MG63 (cell line): Measurements from ENCODE around the gene CCDC40. TPM values are rescaled to one million over a fixed set of nuclear protein-coding genes. Genes with fewer than 3 reads are reported as not detected.

ENCODE experiments used
- DNase-seq: peaks from one replicate; pipeline ENCODE4 v3.0.0-alpha.2; 2020
- H3K27me3 ChIP-seq: fragments of 250-450 bp; sonication (Bioruptor Pico); 2 replicates; pipeline ENCODE4 v1.5.1; 2020; ENCODE audit warnings: mild to moderate bottlenecking, moderate library complexity
- H3K36me3 ChIP-seq: fragments of 250-450 bp; sonication (Bioruptor Pico); 2 replicates; pipeline ENCODE4 v1.5.1; 2020; ENCODE audit warnings: mild to moderate bottlenecking, moderate library complexity
- H3K4me3 ChIP-seq: fragments of 250-450 bp; sonication (Bioruptor Pico); 2 replicates; pipeline ENCODE4 v1.5.1; 2020; ENCODE audit warnings: mild to moderate bottlenecking, moderate library complexity
- H3K9me3 ChIP-seq: fragments of 250-450 bp; sonication (Bioruptor Pico); 2 replicates; pipeline ENCODE4 v1.5.1; 2020; ENCODE audit warnings: mild to moderate bottlenecking, moderate library complexity
- total RNA-seq: library from RNA; depleted of rRNA; stranded (reverse); fragments of >200 nt; shearing (Covaris generic); gene quantifications from 2 replicates; pipeline ENCODE4 v1.2.3, GENCODE V29; 2014; ENCODE audit warnings: low replicate concordance

The CCDC40 gene
- total RNA-seq, 1 experiment from 2014 or later = 9.7 TPM

DNA sequence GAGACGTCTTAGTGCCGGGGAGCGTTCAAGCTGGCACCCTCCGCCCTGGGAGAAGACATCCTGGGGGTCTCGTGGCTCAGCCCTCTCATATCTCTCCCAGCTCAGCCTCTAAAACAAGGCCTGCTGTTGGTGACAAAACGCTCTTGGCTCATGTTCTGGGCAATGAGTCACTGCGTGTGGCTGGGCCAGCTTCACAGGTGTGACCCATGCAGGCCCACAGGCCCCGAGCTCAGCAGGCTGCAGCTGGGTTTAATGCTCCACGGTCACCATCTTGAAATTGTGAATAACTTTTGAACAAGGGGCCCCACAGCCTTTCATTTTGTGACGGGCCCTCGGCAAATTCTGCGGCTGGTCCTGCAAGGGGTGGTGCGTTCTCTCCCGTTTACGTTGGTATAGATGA, 87.3 kb downstream of the CCDC40 start:
- peak; percentile 39 for DNase-seq
- no peak overlapping the region for H3K4me3 ChIP-seq
- H3K9me3 ChIP-seq = no peaks in the 10 kb centered on the region
- no peaks in the 10 kb centered on the region for H3K36me3 ChIP-seq
- H3K27me3 ChIP-seq = no peaks in the 10 kb centered on the region

DNA sequence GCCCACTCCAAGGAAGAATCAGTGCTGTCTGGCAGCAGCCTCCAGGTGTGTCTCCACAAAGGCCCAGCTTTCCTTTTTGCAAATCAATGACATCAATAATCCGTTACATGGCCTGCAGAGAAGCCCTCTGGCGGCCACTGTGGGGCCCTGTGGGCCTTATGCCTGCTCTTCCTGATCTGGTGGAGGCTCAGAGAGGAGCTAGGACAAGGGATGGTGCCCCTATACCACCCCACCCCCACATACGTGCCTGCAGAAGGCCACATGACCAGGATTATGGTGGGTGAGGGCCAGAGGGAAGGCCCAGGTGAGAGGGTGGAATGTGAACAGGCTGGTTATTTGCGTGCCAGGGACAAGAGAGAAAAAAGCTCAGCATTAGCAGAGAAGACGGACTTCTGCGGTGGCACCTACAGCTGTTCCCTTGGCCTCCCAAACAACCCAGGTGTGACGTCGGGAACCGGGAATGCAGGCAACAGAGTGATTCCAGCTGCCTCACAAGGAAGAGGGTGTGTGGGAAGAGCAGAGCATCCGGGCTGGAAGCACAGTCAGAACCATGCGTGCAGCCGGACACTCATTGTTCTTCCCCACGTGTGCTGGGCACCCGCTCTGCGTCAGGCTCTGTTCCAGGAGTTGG, 88.0 kb downstream of the CCDC40 start:
- DNase-seq = no peak
- no peaks in the 10 kb centered on the region for H3K27me3 ChIP-seq
- no peaks in the 10 kb centered on the region for H3K9me3 ChIP-seq
- H3K36me3 ChIP-seq = no peaks in the 10 kb centered on the region
- no peak overlapping the region for H3K4me3 ChIP-seq

DNA sequence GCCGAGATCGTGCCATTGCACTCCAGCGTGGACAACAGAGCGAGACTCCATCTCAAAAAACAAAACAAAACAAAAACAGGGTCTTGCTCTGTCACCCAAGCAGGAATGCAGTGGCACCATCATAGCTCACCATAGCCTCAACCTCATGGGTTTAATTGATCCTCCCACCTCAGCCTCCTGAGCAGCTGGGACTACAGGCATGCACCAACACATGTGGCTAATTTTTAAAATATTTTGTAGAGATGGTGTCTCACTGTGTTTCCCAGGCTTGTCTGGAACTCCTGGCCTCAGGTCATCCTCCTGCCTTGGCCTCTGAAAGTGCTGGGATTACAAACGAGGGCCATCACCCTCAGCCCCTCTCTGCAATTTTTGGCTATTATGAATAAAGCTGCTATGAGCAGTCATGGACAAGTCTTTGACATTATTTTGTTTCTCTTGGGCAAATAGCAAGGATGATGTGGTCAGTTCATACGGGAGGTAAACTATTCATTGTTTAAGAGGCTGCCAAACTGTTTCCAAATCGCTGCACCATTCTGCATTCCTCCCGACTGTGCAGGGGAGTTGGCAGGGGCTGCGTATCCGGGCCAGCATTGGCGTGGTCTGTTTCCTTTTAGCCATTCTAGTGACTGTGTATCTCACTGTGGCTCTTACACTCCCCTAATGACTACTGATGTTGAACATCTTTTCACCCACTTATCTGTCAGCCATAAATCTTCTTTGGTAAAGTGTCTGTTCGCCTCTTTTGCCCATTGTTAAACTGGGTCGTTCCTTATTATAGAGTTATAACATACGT, 89.4 kb downstream of the CCDC40 start:
- Histone ChIP-seq H3K9me3 (no peaks in the 10 kb centered on the region), H3K36me3 (no peaks in the 10 kb centered on the region), H3K27me3 (no peaks in the 10 kb centered on the region; the same call in 1 of the 2 replicates), H3K4me3 (no peak overlapping the region)
- peak; percentile 90 for DNase-seq

DNA sequence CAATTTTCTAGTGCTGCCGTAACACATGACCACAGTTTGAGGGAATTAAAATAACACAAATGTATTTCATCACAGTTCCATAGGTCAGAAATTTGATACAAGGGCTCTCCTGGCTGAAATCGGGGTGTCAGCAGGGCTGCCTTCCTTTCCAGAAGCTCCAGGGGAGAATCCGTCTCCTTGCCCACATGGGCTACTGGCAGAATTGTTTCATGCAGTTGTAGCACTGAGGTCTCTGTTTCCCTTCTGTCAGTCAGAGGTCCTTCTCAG, 89.9 kb downstream of the CCDC40 start:
- no peaks in the 10 kb centered on the region for H3K36me3 ChIP-seq
- DNase-seq = no peak
- no peak overlapping the region for H3K4me3 ChIP-seq
- no peaks in the 10 kb centered on the region for H3K9me3 ChIP-seq
- no peaks in the 10 kb centered on the region; the same call in 1 of the 2 replicates for H3K27me3 ChIP-seq

DNA sequence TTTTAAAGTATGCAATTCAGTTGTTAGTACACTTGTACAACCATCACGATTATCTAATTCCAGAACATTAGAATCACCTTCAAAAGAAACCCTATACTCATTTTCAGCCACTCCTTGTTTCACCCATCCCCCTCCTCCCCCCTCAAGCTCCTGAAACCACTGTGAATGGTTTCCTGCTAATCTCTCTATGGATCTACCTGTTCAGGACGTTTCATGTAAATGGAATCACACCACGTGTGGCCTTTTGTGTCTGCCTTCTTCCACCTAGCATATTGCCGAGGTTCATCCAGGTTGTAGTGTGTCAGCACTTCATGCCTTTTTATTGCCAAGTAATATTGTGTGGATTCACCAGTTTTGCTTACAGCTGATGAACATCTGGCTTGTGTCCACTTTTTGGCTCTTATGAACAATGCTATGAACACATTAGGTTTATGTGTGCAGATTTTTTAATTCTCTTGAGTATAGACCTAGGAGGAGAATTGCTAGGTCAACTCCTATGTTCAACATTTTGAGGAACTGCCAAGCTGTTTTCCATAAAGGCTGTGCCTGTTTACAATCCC, 92.6 kb downstream of the CCDC40 start:
- Histone ChIP-seq H3K4me3 (no peak overlapping the region), H3K27me3 (no peaks in the 10 kb centered on the region; the same call in 1 of the 2 replicates), H3K9me3 (no peaks in the 10 kb centered on the region), H3K36me3 (peaks cover 12% of the 10 kb centered on the region)
- DNase-seq = no peak

DNA sequence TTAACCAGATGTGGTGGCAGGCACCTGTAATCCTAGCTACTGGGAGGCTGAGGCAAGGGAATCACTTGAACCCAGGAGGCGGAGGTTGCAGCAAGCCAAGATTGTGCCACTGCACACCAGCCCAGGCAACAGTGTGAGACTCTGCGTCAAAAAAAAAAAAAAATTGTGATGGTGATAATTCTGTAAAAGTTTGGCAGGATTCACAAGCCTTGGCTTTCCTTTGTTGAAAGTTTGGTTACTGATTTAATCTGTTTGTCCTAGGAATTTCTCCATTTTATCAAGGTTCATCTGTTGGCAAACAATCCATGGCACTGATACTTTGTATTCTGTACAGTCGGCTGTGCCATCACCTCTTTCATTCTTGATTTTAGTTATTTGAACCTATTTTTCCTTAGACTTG, 94.5 kb downstream of the CCDC40 start:
- Histone ChIP-seq H3K27me3 (no peaks in the 10 kb centered on the region; the same call in 1 of the 2 replicates), H3K4me3 (no peak overlapping the region), H3K36me3 (peaks cover 31% of the 10 kb centered on the region), H3K9me3 (no peaks in the 10 kb centered on the region)
- DNase-seq = no peak

DNA sequence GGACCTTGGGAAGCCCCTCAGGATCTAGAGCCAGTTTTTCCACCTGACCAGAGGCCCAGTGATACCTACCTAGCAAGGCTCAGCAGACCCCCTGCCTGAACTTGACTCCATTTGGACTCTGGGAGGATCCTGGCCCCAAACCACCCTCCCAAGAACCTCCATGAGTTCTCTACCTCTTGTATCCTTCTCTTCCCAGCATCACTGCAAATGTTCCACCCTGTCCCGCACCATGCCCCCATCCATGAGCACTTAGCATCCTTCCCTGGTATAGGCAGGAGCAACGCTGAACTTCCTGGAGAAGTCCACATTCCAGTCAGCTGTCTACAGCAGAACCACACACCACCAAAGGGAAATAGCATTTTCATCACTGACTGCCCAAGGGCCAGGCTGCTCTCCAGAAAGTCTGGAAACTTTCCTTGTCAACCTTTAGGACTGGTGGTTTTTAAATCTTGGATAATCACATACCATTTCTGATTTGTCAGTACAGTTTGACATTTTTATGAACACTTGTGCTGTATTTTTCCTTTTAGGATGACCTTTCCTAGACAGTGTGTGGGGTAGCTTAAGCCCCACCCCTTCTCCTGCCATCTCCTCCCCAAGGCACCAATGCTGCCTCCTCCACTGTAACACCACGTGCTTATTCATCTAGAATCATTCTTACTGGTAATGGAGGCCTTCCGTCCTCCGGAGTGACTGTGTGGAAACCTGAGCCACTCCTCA, 96.6 kb downstream of the CCDC40 start:
- Histone ChIP-seq H3K36me3 (peaks cover 51% of the 10 kb centered on the region), H3K4me3 (no peak overlapping the region), H3K9me3 (no peaks in the 10 kb centered on the region), H3K27me3 (no peaks in the 10 kb centered on the region; the same call in 1 of the 2 replicates)
- no peak for DNase-seq

DNA sequence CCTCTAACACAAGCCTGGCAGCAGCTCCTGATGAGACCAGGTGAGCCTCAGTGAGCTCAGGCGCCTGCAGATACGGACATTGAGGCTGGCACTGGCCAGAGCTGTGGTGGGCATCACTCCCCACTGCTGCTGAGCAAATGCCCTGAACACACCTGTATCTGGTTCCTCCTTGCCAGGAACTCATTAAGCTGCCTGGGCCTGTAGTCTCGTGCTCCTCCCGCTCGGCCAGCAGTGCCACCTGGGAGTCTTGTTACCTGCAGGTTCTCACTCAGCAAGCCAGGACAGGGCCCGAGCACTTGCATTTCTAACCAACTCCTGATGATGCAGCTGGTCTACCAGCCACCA, 97.2 kb downstream of the CCDC40 start:
- no peak for DNase-seq
- Histone ChIP-seq H3K4me3 (no peak overlapping the region), H3K36me3 (peaks cover 57% of the 10 kb centered on the region), H3K9me3 (no peaks in the 10 kb centered on the region), H3K27me3 (no peaks in the 10 kb centered on the region; the same call in 1 of the 2 replicates)

DNA sequence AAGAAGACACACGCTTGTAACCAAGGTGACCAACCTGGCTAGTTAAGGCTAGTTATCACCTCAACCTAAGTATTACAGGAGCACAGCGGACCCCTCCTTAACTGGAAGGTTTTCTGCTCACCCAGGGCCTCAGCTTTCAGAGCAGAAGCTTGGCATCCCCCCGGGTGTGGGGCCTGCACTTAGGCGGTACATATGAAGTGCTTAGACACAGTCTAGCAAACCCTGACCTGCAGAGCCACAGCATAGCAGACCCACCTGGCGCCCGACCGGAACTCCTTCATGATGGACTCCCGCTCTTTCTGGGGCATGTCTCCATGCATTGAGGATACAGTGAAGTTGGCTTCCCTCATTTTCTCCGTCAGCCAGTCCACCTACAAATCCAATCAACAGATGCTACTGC, 100.7 kb downstream of the CCDC40 start:
- H3K36me3 ChIP-seq = peaks cover 92% of the 10 kb centered on the region

DNA sequence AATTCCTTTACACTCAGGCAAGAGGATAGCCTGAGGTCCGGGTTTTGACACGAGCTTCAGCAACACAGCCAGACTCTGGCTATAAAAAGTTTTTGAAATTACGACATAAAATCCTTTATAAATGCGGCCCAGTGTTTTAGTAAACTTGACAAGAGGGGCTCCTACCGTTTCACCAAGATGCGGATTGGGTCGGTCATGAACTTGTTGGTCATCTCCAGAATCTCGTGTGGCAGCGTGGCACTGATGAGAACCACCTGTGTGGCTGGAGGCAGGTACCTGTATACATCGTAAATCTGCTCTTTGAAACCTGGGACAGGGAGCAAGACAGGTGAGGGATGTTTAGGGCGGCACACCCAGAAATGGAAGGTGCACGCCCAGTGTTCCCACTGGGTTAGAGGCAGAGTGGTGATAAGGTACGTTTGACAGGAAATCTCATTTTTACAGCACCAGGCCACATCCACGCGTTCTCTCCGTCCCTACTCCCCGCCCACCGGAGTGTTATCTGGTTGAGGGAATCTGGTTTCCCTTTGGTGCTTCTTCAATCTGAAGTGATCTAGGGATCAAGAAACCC, 102.5 kb downstream of the CCDC40 start:
- Histone ChIP-seq H3K36me3 (peaks cover 100% of the 10 kb centered on the region), H3K9me3 (no peaks in the 10 kb centered on the region), H3K27me3 (no peaks in the 10 kb centered on the region), H3K4me3 (no peak overlapping the region)
- DNase-seq = no peak

More for the DNA sequence above, 100.7 kb downstream of the CCDC40 start:
- no peaks in the 10 kb centered on the region for H3K9me3 ChIP-seq
- no peak for DNase-seq
- H3K27me3 ChIP-seq = no peaks in the 10 kb centered on the region
- H3K4me3 ChIP-seq = no peak overlapping the region

DNA sequence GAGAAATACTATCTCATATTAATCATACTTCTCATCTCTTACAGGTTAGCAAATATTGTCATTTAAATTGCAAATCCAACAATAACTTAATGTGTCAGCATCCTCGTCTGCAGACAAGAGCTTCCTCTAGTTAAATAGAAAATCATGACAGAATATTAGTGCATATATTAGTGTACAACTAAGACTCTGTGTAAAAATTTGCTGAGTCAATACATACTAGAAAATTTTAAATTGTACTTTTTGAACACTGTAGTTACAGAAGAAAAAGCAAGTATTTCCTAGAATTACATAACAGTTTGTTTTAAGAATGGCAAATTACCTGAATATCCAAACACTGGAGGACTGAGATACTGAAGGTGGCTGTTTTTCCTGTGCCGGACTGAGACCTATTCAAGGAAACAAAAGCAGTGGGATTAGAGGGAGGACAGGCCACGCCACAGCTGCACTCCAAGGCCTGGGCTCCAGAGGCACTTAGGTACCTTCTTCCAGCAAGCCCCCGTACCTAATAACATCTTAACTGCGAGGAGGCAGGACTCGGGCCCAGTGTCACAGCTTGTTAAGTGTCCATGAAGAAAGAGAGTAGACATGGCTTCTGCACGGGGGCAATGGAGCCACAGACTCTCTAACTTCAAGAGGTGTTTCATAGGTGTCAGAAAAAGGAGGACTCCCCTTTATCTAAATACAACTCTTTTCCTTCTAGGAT, 105.2 kb downstream of the CCDC40 start:
- DNase-seq = no peak
- peaks cover 98% of the 10 kb centered on the region for H3K36me3 ChIP-seq

DNA sequence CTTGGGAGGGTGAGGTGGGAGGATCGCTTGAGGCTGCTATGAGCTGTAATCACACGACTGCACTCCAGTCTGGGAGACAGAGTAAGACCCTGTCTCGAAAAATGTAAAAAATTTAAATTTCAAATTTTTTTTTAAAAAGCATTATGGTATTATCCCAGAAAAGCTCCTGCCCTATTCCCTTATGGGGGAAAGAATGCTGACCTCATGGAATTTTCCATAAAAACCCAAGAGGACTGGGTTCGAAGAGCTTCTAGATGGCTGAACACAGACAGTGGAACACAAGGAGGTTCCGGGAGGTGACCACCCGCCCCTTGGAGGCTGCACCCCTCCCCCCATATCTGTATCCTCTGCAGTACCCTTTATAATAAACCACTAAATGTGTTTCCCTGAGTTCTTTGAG, 106.5 kb downstream of the CCDC40 start:
- no peaks in the 10 kb centered on the region for H3K27me3 ChIP-seq
- H3K36me3 ChIP-seq = peaks cover 89% of the 10 kb centered on the region
- DNase-seq = no peak
- no peak overlapping the region for H3K4me3 ChIP-seq
- H3K9me3 ChIP-seq = no peaks in the 10 kb centered on the region

More for the DNA sequence above, 105.2 kb downstream of the CCDC40 start:
- no peaks in the 10 kb centered on the region for H3K9me3 ChIP-seq
- H3K27me3 ChIP-seq = no peaks in the 10 kb centered on the region
- H3K4me3 ChIP-seq = no peak overlapping the region

DNA sequence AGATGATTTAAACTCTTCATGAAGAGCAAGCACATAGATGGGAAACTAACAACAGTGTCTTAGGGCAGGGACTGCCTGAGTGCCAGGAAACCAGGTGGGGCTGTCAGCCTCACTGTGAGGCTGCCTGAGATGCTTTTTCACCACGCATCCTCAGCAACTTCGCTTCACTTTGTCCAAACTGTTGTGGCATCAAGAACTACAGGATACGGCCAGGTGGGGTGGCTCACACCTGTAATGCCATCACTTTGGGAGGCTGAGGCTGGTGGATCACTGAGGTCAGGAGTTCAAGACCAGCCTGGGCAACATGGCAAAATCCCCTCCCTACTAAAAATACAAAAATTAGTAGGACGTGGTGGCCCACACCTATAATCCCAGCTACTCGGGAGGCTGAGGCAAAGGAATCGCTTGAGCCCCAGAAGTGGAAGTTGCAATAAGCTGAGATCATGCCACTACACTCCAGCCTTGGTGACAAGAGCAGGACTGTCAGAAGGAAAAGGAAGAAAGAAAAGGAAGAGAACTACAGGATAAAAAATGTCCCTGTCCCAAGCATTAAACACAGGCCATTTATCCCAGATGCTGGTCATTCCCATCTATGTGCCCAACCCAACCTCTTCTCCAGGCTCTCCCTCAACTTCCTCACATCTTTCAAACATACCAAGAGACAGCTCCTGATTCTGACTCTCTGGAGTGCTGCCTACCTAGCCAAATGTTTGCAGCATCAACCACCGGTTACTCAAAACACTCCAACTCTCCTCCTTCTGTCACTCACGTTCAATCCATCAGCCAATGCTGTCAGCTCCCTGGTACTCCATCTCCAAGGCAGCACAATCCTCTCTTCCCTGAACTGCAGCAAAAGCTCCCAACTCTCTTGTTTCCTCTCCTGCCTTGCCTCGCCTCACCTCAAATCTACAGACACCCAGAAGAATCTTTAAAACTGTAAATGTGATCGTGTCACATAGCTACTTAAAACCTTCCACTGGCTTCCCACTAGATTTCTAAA, 108.9 kb downstream of the CCDC40 start:
- Histone ChIP-seq H3K36me3 (peaks cover 71% of the 10 kb centered on the region), H3K9me3 (no peaks in the 10 kb centered on the region), H3K27me3 (no peaks in the 10 kb centered on the region), H3K4me3 (peak overlapping the region; percentile 96)
- DNase-seq = no peak

DNA sequence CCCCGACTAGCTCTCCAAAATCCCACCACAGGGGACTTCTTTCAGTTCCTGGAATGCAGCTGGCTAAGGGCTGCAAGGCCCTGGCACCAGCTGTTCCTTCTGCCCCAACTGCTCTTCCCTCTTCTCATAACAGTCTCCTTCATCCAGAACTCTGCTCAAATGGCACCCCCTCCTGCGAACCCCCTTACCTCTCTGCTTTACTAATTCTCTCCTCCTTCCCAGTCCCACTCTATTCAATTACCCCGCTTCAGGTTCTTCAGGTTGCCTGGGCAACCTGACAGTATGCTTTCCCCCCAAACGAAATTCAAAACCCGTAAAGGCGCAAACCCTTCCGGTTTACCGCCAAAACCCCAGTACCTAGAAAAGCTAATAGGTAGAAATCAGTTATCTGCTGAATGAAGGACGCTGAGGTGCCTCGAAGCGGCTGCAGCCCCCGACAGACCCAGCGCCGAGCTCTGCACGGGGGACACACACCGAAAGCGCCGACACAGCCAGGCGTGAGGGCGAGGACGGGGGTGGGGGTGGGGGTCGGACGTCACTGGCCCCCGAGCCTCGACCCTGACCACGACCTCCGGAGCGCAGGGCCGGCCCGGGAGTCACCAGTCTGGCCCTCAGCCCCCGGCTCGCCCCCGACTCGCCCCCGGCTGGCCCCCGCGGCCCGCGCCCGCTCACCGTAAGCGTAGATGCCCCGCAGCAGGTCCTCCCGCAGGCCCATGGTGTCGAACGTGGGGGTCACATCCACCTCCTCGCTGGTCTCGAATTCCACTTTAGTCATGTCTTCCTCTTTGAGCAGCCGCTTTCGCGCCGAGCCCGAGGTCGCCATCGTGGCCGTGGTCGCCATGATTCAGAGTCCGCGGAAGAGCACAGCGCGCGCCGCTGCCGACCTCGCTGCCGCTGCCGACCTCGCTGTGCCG, 109.9 kb downstream of the CCDC40 start:
- Histone ChIP-seq H3K27me3 (no peaks in the 10 kb centered on the region), H3K4me3 (peak overlapping the region; percentile 96), H3K36me3 (peaks cover 61% of the 10 kb centered on the region), H3K9me3 (no peaks in the 10 kb centered on the region)
- no peak for DNase-seq
